Upper lobe of left lung (tissue), 6 donors: ENCODE measurements around the gene MAP2K4. TPM values are rescaled to one million over a fixed set of nuclear protein-coding genes. Genes with fewer than 3 reads are reported as not detected.

Experiments
- ATAC-seq, 2 donors: fragments of 200-7000 bp; cut with Tn5 transposase; one replicate each; pipeline ENCODE4 v1.9.1; 2022; ENCODE audit warnings: mild to moderate bottlenecking in 2 of 2, moderate library complexity in 2 of 2; ENCODE audit not compliant: low FRiP score in 2 of 2
- DNase-seq, 2 donors: peaks; one replicate each; pipeline ENCODE4 v3.0.0-alpha.2; 2019 to 2020
- H3K27ac ChIP-seq, 4 donors: fragments of 200-600 bp; sonication (generic); one replicate each; pipeline ENCODE4 v1.5.1; 2016 to 2019
- H3K27me3 ChIP-seq, 4 donors: fragments of 200-600 bp; sonication (generic); one replicate each; pipeline ENCODE4 v1.5.1; 2017 to 2019
- H3K36me3 ChIP-seq, 4 donors: fragments of 200-600 bp; sonication (generic); one replicate each; pipeline ENCODE4 v1.5.1; 2016 to 2019
- H3K4me1 ChIP-seq, 4 donors: fragments of 200-600 bp; sonication (generic); one replicate each; pipeline ENCODE4 v1.5.1; 2018 to 2019
- H3K4me3 ChIP-seq, 4 donors: fragments of 200-600 bp; sonication (generic); one replicate each; pipeline ENCODE4 v1.5.1; 2017 to 2019; ENCODE audit warnings: mild to moderate bottlenecking in 2 of 4, moderate library complexity in 1 of 4
- H3K9me3 ChIP-seq, 4 donors: fragments of 200-600 bp; sonication (generic); one replicate each; pipeline ENCODE4 v1.5.1; 2018 to 2019
- EP300 ChIP-seq, 4 donors: sonication (generic); formaldehyde crosslinking; IDR thresholded peaks; one replicate each; pipeline ENCODE4 v1.5.1; 2017; ENCODE audit warnings: antibody characterized with exemption in 4 of 4, control low read depth in 2 of 4
- POLR2A ChIP-seq, 4 donors: fragments of 450-650 bp; IDR thresholded peaks; one replicate each; pipeline ENCODE4 v1.5.1; 2016 to 2017; ENCODE audit warnings: antibody characterized with exemption in 4 of 4, mild to moderate bottlenecking in 2 of 4
- POLR2AphosphoS5 ChIP-seq, 2 donors: sonication (generic); formaldehyde crosslinking; IDR thresholded peaks; one replicate each; pipeline ENCODE4 v1.5.1; 2017; ENCODE audit warnings: antibody characterized with exemption in 2 of 2
- WGBS, 2 donors: methylation state at CpG; one replicate each; pipeline ENCODE4 v1.1.5; 2017 to 2018; 5-methylcytosine and 5-hydroxymethylcytosine counted together
- total RNA-seq, 6 donors: library from RNA; depleted of rRNA in 4 of 6; stranded (reverse); fragments of >200 nt in 4 of 6; gene quantifications; one replicate each; pipeline versions ENCODE4 v1.1.0 to v1.2.1, GENCODE V29; 2016 to 2021
- TF ChIP-seq, protein P1 (sequence below), 6 experiments: fragments of 450-650 bp in 4 of 6; fragments of 200-600 bp in 2 of 6; sonication (generic) in 2 of 6; IDR thresholded peaks; one replicate each; pipeline ENCODE4 v1.5.1; 2016 to 2019; ENCODE audit warnings: antibody characterized with exemption in 6 of 6
- donor health status: DM: no; HTN: no; CAD: no; lungs with moderate emphysema.
- donor health status: DM: no; HTN: yes; CAD: no; lungs with severe emphysema.

MAP2K4 gene
- total RNA-seq, 6 donors from 2014 or later: 10.2 to 42.7 (median 25.6) TPM

DNA sequence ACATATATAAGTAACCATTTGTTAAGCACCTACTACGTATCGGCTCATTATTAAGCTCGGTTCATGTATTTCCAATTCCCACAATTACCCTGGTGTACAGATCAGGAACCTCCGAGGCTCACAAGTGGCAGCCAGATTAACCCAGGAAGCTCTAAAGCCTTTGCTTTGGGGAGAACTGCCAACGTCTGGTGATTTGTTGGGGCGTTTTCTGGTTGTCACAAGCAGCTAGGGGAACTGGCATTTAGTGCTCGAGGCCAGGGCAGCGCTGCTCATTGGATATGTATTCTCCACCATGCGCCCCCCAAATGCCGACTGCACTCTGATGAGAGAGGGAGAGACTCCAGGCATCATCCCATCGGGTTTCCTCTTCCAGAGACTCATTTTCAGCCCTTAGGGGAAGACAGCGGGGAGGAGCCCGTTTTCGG, 23.9 kb upstream of the MAP2K4 start:
- no peak for TF ChIP-seq EP300 (IDR thresholded peaks at IDR 0.05)
- TF ChIP-seq, protein P1, sequence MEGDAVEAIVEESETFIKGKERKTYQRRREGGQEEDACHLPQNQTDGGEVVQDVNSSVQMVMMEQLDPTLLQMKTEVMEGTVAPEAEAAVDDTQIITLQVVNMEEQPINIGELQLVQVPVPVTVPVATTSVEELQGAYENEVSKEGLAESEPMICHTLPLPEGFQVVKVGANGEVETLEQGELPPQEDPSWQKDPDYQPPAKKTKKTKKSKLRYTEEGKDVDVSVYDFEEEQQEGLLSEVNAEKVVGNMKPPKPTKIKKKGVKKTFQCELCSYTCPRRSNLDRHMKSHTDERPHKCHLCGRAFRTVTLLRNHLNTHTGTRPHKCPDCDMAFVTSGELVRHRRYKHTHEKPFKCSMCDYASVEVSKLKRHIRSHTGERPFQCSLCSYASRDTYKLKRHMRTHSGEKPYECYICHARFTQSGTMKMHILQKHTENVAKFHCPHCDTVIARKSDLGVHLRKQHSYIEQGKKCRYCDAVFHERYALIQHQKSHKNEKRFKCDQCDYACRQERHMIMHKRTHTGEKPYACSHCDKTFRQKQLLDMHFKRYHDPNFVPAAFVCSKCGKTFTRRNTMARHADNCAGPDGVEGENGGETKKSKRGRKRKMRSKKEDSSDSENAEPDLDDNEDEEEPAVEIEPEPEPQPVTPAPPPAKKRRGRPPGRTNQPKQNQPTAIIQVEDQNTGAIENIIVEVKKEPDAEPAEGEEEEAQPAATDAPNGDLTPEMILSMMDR (IDR thresholded peaks at IDR 0.05): peak in 5 of 6 experiments; percentile 13 to 32 (median 22)
- peak; percentile 60 to 67 for ATAC-seq
- Histone ChIP-seq H3K9me3 (no peaks in the 10 kb centered on the region), H3K36me3 (peaks cover 0 to 11% (median 4%) of the 10 kb centered on the region in 4 donors), H3K27me3 (no peaks in the 10 kb centered on the region), H3K4me3 (peak overlapping the region; percentile 64 to 93 (median 77)), H3K27ac (peak overlapping the region; percentile 93 to 98 (median 94)), H3K4me1 (peaks cover 9 to 12% (median 11%) of the 10 kb centered on the region in 4 donors)
- DNase-seq: peak in 1 of 2 donors; percentile 59
- 0 to 3% methylated on average over 6 to 14 of the region's 14 CpGs for WGBS, 2 donors

DNA sequence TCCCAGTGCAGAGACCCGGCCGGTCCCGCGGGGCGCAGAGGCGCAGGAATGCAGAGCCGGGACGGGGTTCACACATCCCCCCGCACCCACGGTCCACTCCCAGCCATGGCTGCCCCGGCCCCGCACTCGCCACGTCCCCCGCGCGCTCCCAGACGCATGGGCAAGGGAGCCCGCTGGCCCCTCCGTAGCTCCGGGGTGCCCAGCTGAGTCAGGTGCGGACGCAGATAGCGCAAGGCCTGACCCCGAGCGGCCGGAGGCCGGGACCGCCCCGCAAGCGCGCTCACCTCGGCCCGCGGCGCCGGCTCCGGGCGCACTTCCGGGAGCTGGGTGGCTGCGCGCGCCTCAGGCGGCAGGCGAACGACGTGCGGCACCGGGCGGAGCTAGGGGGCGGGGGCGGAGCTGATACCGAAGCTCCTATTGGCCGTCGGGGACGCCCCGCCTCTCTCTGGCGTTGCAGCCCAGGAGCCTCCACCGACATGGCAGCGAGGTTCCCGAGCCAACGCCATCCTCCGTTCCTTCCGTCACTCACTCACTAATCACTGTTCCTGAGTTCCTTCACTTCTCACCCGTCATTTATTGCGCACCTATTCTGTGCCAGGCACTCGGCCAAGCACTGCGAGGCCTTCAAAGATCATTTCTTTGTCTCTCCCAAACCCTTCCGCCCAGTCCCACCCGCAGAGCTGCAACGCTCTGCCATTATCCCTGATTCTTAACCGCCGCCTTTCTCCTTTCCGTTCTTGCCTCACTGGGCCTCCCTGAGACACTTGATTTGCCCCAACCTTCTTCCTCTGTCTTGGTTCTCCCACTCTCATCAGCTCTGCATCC, 23.3 kb upstream of the MAP2K4 start, which contains the start of gene ZNF18:
ZNF18 (minus strand) TSS at position 329 of the 825 bp plus-strand sequence. CDS start 4,646 bp downstream, outside the sequence.
- WGBS, 2 donors: 0 to 2% methylated on average over 17 to 29 of the region's 74 CpGs
- peak; percentile 98 to 100 for DNase-seq
- no peak for TF ChIP-seq EP300 (IDR thresholded peaks at IDR 0.05)
- TF ChIP-seq, protein P1 (IDR thresholded peaks at IDR 0.05): peak in 5 of 6 experiments; percentile 6 to 43 (median 25)
- peak; percentile 90 to 96 for TF ChIP-seq POLR2AphosphoS5 (IDR thresholded peaks at IDR 0.05)
- TF ChIP-seq POLR2A (IDR thresholded peaks at IDR 0.05): peak; percentile 34 to 99 (median 98)

DNA sequence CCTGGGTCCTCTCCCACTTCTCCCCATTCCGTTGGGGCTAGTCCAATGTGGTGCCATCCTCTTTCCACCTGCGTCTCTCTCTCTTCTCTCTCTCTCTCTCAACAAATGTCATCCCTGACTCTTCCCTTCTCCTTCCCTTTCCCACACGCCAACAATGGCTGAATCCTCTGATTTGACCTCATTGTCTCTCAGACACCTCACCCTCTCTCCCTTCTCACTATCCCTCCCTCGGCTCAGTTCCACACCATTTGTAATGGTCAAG, 22.8 kb upstream of the MAP2K4 start:
- no peak for ATAC-seq
- Histone ChIP-seq H3K36me3 (peaks cover 0 to under 1% (median 0%) of the 10 kb centered on the region in 4 donors), H3K4me3 (peak overlapping the region in 3 of 4 donors; percentile 64 to 93 (median 69)), H3K27ac (peak overlapping the region; percentile 93 to 98 (median 94)), H3K4me1 (peaks cover 9 to 12% (median 11%) of the 10 kb centered on the region in 4 donors), H3K27me3 (no peaks in the 10 kb centered on the region), H3K9me3 (no peaks in the 10 kb centered on the region)
- 59 to 70% methylated on average over 4 of the region's 4 CpGs for WGBS, 2 donors
- TF ChIP-seq EP300 (IDR thresholded peaks at IDR 0.05) (no peak), POLR2A (IDR thresholded peaks at IDR 0.05) (no peak), POLR2AphosphoS5 (IDR thresholded peaks at IDR 0.05) (no peak)
- TF ChIP-seq, protein P1 (IDR thresholded peaks at IDR 0.05): no peak
- DNase-seq: no peak

More for the DNA sequence above, 23.3 kb upstream of the MAP2K4 start, which contains the start of gene ZNF18:
- peak within 1 kb of the TSS; percentile 64 to 93 (median 77) for H3K4me3 ChIP-seq
- ATAC-seq: peak; percentile 100
- peak within 1 kb of the TSS; percentile 93 to 98 (median 94) for H3K27ac ChIP-seq
- H3K27me3 ChIP-seq: no peaks in the 10 kb centered on the region
- no peaks in the 10 kb centered on the region for H3K9me3 ChIP-seq
- H3K4me1 ChIP-seq: peaks cover 9 to 12% (median 11%) of the 10 kb centered on the region in 4 donors
- peaks cover 0 to 6% (median under 1%) of the 10 kb centered on the region in 4 donors for H3K36me3 ChIP-seq

DNA sequence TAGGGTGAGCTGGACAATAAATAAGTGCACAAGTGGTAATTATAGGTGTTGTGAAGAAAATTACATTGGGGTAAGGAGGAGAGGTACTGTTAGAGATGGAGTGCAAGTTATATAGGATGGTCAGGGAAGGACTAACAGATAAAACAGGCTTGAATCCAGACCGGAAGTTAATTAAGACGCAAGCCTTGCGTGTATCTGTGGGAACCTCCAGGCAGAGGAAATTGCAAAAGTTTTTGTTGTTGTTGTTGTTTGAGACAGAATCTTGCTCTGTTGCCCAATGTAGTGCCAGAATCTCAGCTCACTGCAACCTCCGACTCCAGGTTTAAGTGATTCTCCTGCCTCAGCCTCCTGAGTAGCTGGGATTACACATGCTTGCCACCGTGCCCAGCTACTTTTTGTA, 21.0 kb upstream of the MAP2K4 start:
- Histone ChIP-seq H3K27me3 (no peaks in the 10 kb centered on the region), H3K36me3 (no peaks in the 10 kb centered on the region), H3K27ac (no peak overlapping the region), H3K4me1 (peaks cover 9 to 12% (median 11%) of the 10 kb centered on the region in 4 donors), H3K9me3 (no peaks in the 10 kb centered on the region), H3K4me3 (no peak overlapping the region)
- 74 to 80% methylated on average over 5 of the region's 5 CpGs for WGBS, 2 donors
- ATAC-seq (no peak), DNase-seq (peak in 1 of 2 donors; percentile 24)
- TF ChIP-seq POLR2A (IDR thresholded peaks at IDR 0.05): no peak
- TF ChIP-seq, protein P1 (IDR thresholded peaks at IDR 0.05): no peak
- TF ChIP-seq EP300 (IDR thresholded peaks at IDR 0.05): no peak
- no peak for TF ChIP-seq POLR2AphosphoS5 (IDR thresholded peaks at IDR 0.05)
